22Rv1 (cell line): ENCODE measurements around the gene MYH6.

Experiments
- H3K27ac ChIP-seq: fragments of 450-650 bp; 2 replicates; pipeline ENCODE4 v1.5.1; 2017
- ZFX ChIP-seq: fragments of 450-650 bp; IDR thresholded peaks from 2 replicates; pipeline ENCODE4 v1.6.1; 2017; ENCODE audit warnings: antibody characterized with exemption, borderline replicate concordance
- TF ChIP-seq, protein P1 (sequence below): fragments of 450-650 bp; IDR thresholded peaks from 2 replicates; pipeline ENCODE4 v1.5.1; 2017; ENCODE audit warnings: mild to moderate bottlenecking

The MYH6 gene

GRCh38 chr14:23408307-23408630 is 196 bp upstream of the MYH6 start:
- TF ChIP-seq, protein P1, sequence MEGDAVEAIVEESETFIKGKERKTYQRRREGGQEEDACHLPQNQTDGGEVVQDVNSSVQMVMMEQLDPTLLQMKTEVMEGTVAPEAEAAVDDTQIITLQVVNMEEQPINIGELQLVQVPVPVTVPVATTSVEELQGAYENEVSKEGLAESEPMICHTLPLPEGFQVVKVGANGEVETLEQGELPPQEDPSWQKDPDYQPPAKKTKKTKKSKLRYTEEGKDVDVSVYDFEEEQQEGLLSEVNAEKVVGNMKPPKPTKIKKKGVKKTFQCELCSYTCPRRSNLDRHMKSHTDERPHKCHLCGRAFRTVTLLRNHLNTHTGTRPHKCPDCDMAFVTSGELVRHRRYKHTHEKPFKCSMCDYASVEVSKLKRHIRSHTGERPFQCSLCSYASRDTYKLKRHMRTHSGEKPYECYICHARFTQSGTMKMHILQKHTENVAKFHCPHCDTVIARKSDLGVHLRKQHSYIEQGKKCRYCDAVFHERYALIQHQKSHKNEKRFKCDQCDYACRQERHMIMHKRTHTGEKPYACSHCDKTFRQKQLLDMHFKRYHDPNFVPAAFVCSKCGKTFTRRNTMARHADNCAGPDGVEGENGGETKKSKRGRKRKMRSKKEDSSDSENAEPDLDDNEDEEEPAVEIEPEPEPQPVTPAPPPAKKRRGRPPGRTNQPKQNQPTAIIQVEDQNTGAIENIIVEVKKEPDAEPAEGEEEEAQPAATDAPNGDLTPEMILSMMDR: no peak
- H3K27ac ChIP-seq: no peak overlapping the region

- no peak for TF ChIP-seq ZFX
- TF ChIP-seq, protein P1: no peak
- no peak overlapping the region for H3K27ac ChIP-seq
Measured at GRCh38 chr14:23406725-23407355, 1.2 kb downstream of the MYH6 start.

GRCh38 chr14:23406244-23406643 is 1.8 kb downstream of the MYH6 start:
- no peak overlapping the region for H3K27ac ChIP-seq
- TF ChIP-seq, protein P1: no peak
- TF ChIP-seq ZFX: no peak

GRCh38 chr14:23405516-23406025 is 2.5 kb downstream of the MYH6 start:
- H3K27ac ChIP-seq: no peak overlapping the region
- no peak for TF ChIP-seq ZFX
- TF ChIP-seq, protein P1: no peak

GRCh38 chr14:23405096-23405495 is 3.0 kb downstream of the MYH6 start:
- no peak overlapping the region for H3K27ac ChIP-seq
- no peak for TF ChIP-seq ZFX
- TF ChIP-seq, protein P1: no peak

GRCh38 chr14:23404331-23404900 is 3.7 kb downstream of the MYH6 start:
- TF ChIP-seq, protein P1: no peak
- TF ChIP-seq ZFX: no peak
- no peak overlapping the region for H3K27ac ChIP-seq

DNA sequence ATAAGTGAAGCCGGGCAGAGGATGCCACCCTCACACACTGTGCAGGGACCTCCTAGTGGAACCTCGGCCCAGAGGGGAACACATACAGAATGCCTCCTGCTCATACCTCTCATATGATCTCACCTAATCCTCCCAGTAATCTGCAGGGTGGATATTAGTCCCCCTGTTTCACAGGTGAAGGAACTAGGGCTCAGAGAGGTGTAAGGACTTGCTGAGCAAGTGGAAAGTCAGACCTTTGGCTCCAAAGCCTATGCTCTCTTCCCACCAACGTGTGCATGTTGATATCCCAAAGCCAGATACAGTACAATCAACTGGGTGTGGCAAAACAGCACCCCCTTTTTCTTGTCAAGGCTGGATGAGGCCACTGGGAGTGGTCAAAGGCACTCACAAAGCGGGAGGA is 4.2 kb downstream of the MYH6 start:
- no peak overlapping the region for H3K27ac ChIP-seq
- TF ChIP-seq, protein P1: no peak
- no peak for TF ChIP-seq ZFX
